B cell (primary cell): Measurements from ENCODE around the gene PHACTR3. TPM values are rescaled to one million over a fixed set of nuclear protein-coding genes. Genes with fewer than 3 reads are reported as not detected.
"Not testable (repeated sequence)": the region's sequence is repeated elsewhere in the genome, so short reads cannot be mapped to it uniquely, and the experiment has no call there.

ENCODE experiments used
- ATAC-seq: fragments of 200-7000 bp; cut with Tn5 transposase; one replicate; pipeline ENCODE4 v1.10.0; 2021; ENCODE audit warnings: low read depth, mild to moderate bottlenecking, moderate number of reproducible peaks, moderate library complexity
- CTCF ChIA-PET: fragments of 350-600 bp; sonication (Branson Sonifier 250); formaldehyde crosslinking; loops from one replicate; lab custom pipeline; 2021; ENCODE audit warnings: antibody characterized with exemption, inconsistent platforms; lab: Charles Lee
- POLR2A ChIA-PET: fragments of 350-600 bp; sonication (Branson Sonifier 250); formaldehyde crosslinking; loops from one replicate; lab custom pipeline; 2021; ENCODE audit warnings: antibody characterized with exemption; lab: Charles Lee
- DNase-seq: peaks from one replicate; pipeline ENCODE4 v3.0.0; 2013
- H2AFZ ChIP-seq: 2 replicates; pipeline ENCODE4 v1.6.1; 2012; ENCODE audit warnings: mild to moderate bottlenecking, low read depth, low read length; ENCODE audit not compliant: insufficient read depth, poor library complexity, severe bottlenecking
- H3K27ac ChIP-seq, 2 donors: 1 replicate in 1 of 2; 2 replicates in 1 of 2; pipeline ENCODE4 v1.5.1; 2012 to 2013; ENCODE audit warnings: low read length in 2 of 2, mild to moderate bottlenecking in 2 of 2, moderate library complexity in 1 of 2
- H3K27me3 ChIP-seq, 4 experiments: fragments of 200-600 bp in 1 of 4; sonication (generic) in 1 of 4; replicated peaks in 1 of 4; 1 replicate in 2 of 4; 2 replicates in 2 of 4; pipeline versions ENCODE4 v1.6.1 to v1.7.0; 2013 to 2016; ENCODE audit warnings: low read length in 3 of 4, mild to moderate bottlenecking in 2 of 4, mixed read lengths in 1 of 4, moderate library complexity in 1 of 4; ENCODE audit not compliant: insufficient read depth in 4 of 4, control insufficient read depth in 3 of 4; ENCODE audit errors: control extremely low read depth in 1 of 4
- H3K36me3 ChIP-seq, 2 experiments: replicated peaks in 1 of 2; 1 replicate in 1 of 2; 2 replicates in 1 of 2; pipeline versions ENCODE4 v1.6.1 to v1.7.1; 2013; ENCODE audit warnings: low read length in 1 of 2; ENCODE audit not compliant: insufficient read depth in 2 of 2, control insufficient read depth in 1 of 2; ENCODE audit errors: control extremely low read depth in 1 of 2, extremely low read depth in 1 of 2
- H3K4me1 ChIP-seq, 2 donors: fragments of 200-600 bp in 1 of 2; sonication (generic) in 1 of 2; 1 replicate in 1 of 2; 2 replicates in 1 of 2; pipeline versions ENCODE4 v1.5.1 to v1.6.1; 2013 to 2017; ENCODE audit warnings: low read length in 2 of 2; ENCODE audit not compliant: control insufficient read depth in 2 of 2, insufficient read depth in 2 of 2
- H3K4me2 ChIP-seq: replicated peaks from 2 replicates; pipeline ENCODE3; 2012; ENCODE audit warnings: mild to moderate bottlenecking, low read depth, low read length; ENCODE audit not compliant: poor library complexity, severe bottlenecking
- H3K4me3 ChIP-seq, 5 experiments: fragments of 200-600 bp in 1 of 5; sonication (generic) in 1 of 5; 1 replicate in 3 of 5; 2 replicates in 2 of 5; pipeline versions ENCODE4 v1.5.1 to v1.7.0; 2011 to 2016; ENCODE audit warnings: low read length in 4 of 5, mild to moderate bottlenecking in 4 of 5, low read depth in 2 of 5, control low read depth in 1 of 5, moderate library complexity in 1 of 5; ENCODE audit not compliant: insufficient read depth in 1 of 5; ENCODE audit errors: control extremely low read depth in 1 of 5, extremely low read depth in 1 of 5
- H3K79me2 ChIP-seq: fragments of 200-600 bp; sonication (generic); one replicate; pipeline ENCODE4 v1.6.0; 2016; ENCODE audit warnings: low read length; ENCODE audit not compliant: control insufficient read depth, insufficient read depth
- H3K9ac ChIP-seq: fragments of 200-600 bp; sonication (generic); 2 replicates; pipeline ENCODE4 v1.6.1; 2017; ENCODE audit warnings: mild to moderate bottlenecking, low read length, moderate library complexity
- H3K9me3 ChIP-seq, 3 donors: one replicate each; pipeline versions ENCODE4 v1.6.1 to v1.7.1; 2013; ENCODE audit warnings: low read length in 2 of 3; ENCODE audit not compliant: control insufficient read depth in 2 of 3, insufficient read depth in 1 of 3; ENCODE audit errors: control extremely low read depth in 1 of 3
- H4K20me1 ChIP-seq: 2 replicates; pipeline ENCODE4 v1.6.0; 2012; ENCODE audit warnings: mild to moderate bottlenecking, low read length; ENCODE audit not compliant: insufficient read depth, control insufficient read depth, poor library complexity, severe bottlenecking
- H3K27ac Mint-ChIP-seq: one replicate; pipeline ENCODE4 v1.8.0; 2021; ENCODE audit warnings: mixed read lengths
- H3K27me3 Mint-ChIP-seq: one replicate; pipeline ENCODE4 v1.8.0; 2021; ENCODE audit warnings: mixed read lengths
- H3K4me1 Mint-ChIP-seq: one replicate; pipeline ENCODE4 v1.8.0; 2021; ENCODE audit warnings: mixed read lengths
- H3K4me3 Mint-ChIP-seq: one replicate; pipeline ENCODE4 v1.8.0; 2021; ENCODE audit warnings: mixed read lengths
- H3K9me3 Mint-ChIP-seq: one replicate; pipeline ENCODE4 v1.8.0; 2022; ENCODE audit warnings: mixed read lengths; ENCODE audit not compliant: insufficient read depth
- EZH2 ChIP-seq: IDR thresholded peaks from 2 replicates; pipeline ENCODE4 v1.6.1; 2012; ENCODE audit warnings: borderline replicate concordance, low read depth, mild to moderate bottlenecking, moderate library complexity, low read length; ENCODE audit not compliant: insufficient read depth, poor library complexity, severe bottlenecking
- WGBS: methylation state at CpG from one replicate; pipeline ENCODE4 v1.1.5; 2013; ENCODE audit warnings: missing lambda C conversion rate; ENCODE audit not compliant: insufficient coverage; 5-methylcytosine and 5-hydroxymethylcytosine counted together
- intact Hi-C: fragments of 100-400 bp; cut with micrococcal nuclease; formaldehyde crosslinking; loops from one replicate; pipeline ENCODE4 v1.10.0; 2022
- polyA plus RNA-seq: library from polyadenylated mRNA; depleted of rRNA; stranded (reverse); fragments of >200 nt; gene quantifications from 2 replicates; pipeline ENCODE4 v1.2.3, GENCODE V29; 2012
- total RNA-seq, 2 donors: library from RNA; stranded (reverse); fragments of 120-200 nt in 1 of 2; gene quantifications; 1 replicate in 1 of 2; 2 replicates in 1 of 2; pipeline versions ENCODE4 v1.2.3 to v1.2.4, GENCODE V29; 2013 to 2022
- TF ChIP-seq, protein P1 (sequence below): fragments of 200-600 bp; IDR thresholded peaks from one replicate; pipeline ENCODE4 v1.8.0; 2022; ENCODE audit warnings: antibody characterized with exemption, mild to moderate bottlenecking

Gene PHACTR3
- total and polyA plus RNA-seq, 2 donors (not counting 1 experiment from before 2014, with no cell fraction given) = not detected

DNA sequence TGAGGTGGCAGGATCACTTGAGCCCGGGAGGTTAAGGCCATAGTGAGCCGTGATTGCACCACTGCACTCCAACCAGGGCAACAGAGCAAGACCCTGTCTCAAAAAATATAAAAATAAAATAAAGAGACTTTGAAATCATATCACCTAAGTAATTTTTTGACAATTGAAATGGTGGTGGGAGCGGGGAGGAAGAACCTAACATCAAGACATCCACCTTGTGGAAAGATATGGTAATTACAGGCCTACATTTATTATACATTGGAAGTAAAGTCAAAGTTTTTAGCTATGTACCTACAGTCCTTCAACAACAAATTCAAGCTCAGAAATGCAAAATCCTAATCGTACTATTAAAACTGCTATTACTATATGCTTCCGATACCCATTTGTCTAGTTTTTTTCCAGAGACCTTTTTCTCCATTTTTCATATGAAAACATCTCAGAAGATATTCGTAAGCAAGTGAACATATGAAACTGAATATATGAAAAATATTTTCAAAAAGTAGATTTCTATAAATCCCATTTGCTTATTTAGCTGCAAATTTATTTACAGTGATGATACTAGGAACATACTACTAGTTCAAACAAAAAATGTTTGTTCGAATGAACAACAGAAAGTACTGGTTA lies 245.8 kb downstream of the PHACTR3 start:
- Mint-ChIP-seq H3K27ac (no peak overlapping the region), H3K4me1 (no peaks in the 10 kb centered on the region), H3K4me3 (no peak overlapping the region), H3K27me3 (peaks cover 4% of the 10 kb centered on the region), H3K9me3 (no peaks in the 10 kb centered on the region)
- H3K27me3 ChIP-seq = peaks cover 0 to 2% (median 0%) of the 10 kb centered on the region in 4 experiments
- H3K79me2 ChIP-seq = no peaks in the 10 kb centered on the region
- H3K27ac ChIP-seq = no peak overlapping the region
- no peaks in the 10 kb centered on the region for H4K20me1 ChIP-seq
- H3K4me2 ChIP-seq = no peak overlapping the region
- DNase-seq (peak; percentile 9), ATAC-seq (no peak)
- no peaks in the 10 kb centered on the region for H3K4me1 ChIP-seq
- H2AFZ ChIP-seq = no peak overlapping the region
- TF ChIP-seq EZH2 = no peak
- TF ChIP-seq, protein P1, sequence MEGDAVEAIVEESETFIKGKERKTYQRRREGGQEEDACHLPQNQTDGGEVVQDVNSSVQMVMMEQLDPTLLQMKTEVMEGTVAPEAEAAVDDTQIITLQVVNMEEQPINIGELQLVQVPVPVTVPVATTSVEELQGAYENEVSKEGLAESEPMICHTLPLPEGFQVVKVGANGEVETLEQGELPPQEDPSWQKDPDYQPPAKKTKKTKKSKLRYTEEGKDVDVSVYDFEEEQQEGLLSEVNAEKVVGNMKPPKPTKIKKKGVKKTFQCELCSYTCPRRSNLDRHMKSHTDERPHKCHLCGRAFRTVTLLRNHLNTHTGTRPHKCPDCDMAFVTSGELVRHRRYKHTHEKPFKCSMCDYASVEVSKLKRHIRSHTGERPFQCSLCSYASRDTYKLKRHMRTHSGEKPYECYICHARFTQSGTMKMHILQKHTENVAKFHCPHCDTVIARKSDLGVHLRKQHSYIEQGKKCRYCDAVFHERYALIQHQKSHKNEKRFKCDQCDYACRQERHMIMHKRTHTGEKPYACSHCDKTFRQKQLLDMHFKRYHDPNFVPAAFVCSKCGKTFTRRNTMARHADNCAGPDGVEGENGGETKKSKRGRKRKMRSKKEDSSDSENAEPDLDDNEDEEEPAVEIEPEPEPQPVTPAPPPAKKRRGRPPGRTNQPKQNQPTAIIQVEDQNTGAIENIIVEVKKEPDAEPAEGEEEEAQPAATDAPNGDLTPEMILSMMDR = peak; percentile 69
- no peaks in the 10 kb centered on the region for H3K9me3 ChIP-seq
- POLR2A ChIA-PET = no interaction called here
- no peaks in the 10 kb centered on the region for H3K36me3 ChIP-seq
- no peak overlapping the region for H3K9ac ChIP-seq
- whole genome bisulfite sequencing = 100% methylated on average over 1 of the region's 7 CpGs
- CTCF ChIA-PET = interaction anchor here (0.8 to 2.1 kb wide), 3 partner anchors 10 to 14 kb away, joined by 3 to 8 read pairs (median 6); no protein-coding TSS in a partner anchor
- intact Hi-C loops = no loop called here
- H3K4me3 ChIP-seq = no peak overlapping the region

DNA sequence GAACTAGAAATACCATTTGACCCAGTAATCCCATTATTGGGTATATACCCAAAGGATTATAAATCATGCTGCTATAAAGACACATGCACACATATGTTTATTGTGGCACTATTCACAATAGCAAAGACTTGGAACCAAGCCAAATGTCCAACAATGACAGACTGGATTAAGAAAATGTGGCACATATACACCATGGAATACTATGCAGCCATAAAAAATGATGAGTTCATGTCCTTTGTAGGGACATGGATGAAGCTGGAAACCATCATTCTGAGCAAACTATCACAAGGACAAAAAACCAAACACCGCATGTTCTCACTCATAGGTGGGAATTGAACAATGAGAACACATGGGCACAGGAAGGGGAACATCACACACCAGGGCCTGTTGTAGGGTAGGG lies 252.2 kb downstream of the PHACTR3 start:
- intact Hi-C loops, H3K4me1 Mint-ChIP-seq, DNase-seq, POLR2A ChIA-PET, H3K4me1 ChIP-seq, H3K9ac ChIP-seq, CTCF ChIA-PET, H3K4me2 ChIP-seq, H3K27ac Mint-ChIP-seq, H3K27me3 ChIP-seq, H3K79me2 ChIP-seq, H2AFZ ChIP-seq, H3K27ac ChIP-seq, H4K20me1 ChIP-seq, H3K4me3 ChIP-seq, H3K9me3 Mint-ChIP-seq, ATAC-seq, H3K9me3 ChIP-seq, H3K4me3 Mint-ChIP-seq, H3K36me3 ChIP-seq: not testable (repeated sequence)
- H3K27me3 Mint-ChIP-seq = peaks cover 11% of the 10 kb centered on the region
- WGBS = no CpG with 5 or more reads among the region's 1 CpG

DNA sequence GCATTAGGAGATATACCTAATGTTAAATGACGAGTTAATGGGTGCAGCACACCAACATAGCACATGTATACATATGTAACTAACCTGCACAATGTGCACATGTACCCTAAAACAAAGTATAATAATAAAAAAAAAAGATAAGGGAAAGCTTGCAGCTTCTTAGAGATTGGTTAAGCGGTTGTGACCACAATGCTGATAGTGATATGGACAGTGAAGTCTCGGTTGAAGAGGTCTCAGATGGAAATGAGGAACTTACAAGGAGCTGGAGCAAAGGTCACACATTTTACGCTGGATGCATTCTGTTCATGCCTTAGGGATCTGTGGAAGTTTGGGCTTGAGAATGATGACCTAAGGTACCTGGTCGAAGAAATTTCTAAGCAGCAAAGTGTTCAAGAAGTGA lies 252.6 kb downstream of the PHACTR3 start:
- intact Hi-C loops, H3K4me3 Mint-ChIP-seq, H3K4me1 Mint-ChIP-seq, H3K27me3 ChIP-seq, H3K36me3 ChIP-seq, ATAC-seq, CTCF ChIA-PET, H3K79me2 ChIP-seq, H2AFZ ChIP-seq, H3K9me3 Mint-ChIP-seq, H3K9me3 ChIP-seq, H3K4me1 ChIP-seq, H4K20me1 ChIP-seq, POLR2A ChIA-PET, H3K9ac ChIP-seq, H3K27ac Mint-ChIP-seq, H3K4me2 ChIP-seq, H3K4me3 ChIP-seq, H3K27ac ChIP-seq, DNase-seq: not testable (repeated sequence)
- WGBS = 92% methylated on average over 4 of the region's 5 CpGs
- peaks cover 14% of the 10 kb centered on the region for H3K27me3 Mint-ChIP-seq
